ENCODE results near the gene CBX1.

The CBX1 gene

GRCh38 chr17:48101012-48101720, at the start of gene CBX1:
TSS of gene CBX1 (minus strand) at chr17:48101478. CDS start at chr17:48077004, 24,474 bp downstream.
- DNase-seq (ENCODE audit: low read depth), result peak; percentile 92

- no peak for DNase-seq (ENCODE audit: low read depth)
Observed at GRCh38 chr17:48150597-48151001, 49.3 kb upstream of the CBX1 start.

GRCh38 chr17:48149787-48150463, 48.6 kb upstream of the CBX1 start:
- no peak for DNase-seq (ENCODE audit: low read depth)

GRCh38 chr17:48148854-48149786, 47.8 kb upstream of the CBX1 start:
- DNase-seq (ENCODE audit: low read depth), result peak; percentile 21

- DNase-seq (ENCODE audit: low read depth), result no peak
Observed at GRCh38 chr17:48148029-48148770, 46.9 kb upstream of the CBX1 start.

GRCh38 chr17:48144976-48145798, 43.9 kb upstream of the CBX1 start:
- DNase-seq (ENCODE audit: low read depth), result no peak

GRCh38 chr17:48144231-48144630, 43.0 kb upstream of the CBX1 start:
- DNase-seq (ENCODE audit: low read depth), result no peak

- DNase-seq (ENCODE audit: low read depth), result no peak
Observed at GRCh38 chr17:48143629-48144028, 42.4 kb upstream of the CBX1 start.

- no peak for DNase-seq (ENCODE audit: low read depth)
Observed at GRCh38 chr17:48139944-48140343, 38.7 kb upstream of the CBX1 start.

GRCh38 chr17:48137656-48138055, 36.4 kb upstream of the CBX1 start:
- peak; percentile 34 for DNase-seq (ENCODE audit: low read depth)

GRCh38 chr17:48134912-48135480, 33.7 kb upstream of the CBX1 start:
- no peak for DNase-seq (ENCODE audit: low read depth)

GRCh38 chr17:48132385-48132784, 31.1 kb upstream of the CBX1 start:
- DNase-seq (ENCODE audit: low read depth), result no peak

- peak; percentile 53 for DNase-seq (ENCODE audit: low read depth)
Observed at GRCh38 chr17:48131216-48131824, 30.0 kb upstream of the CBX1 start.

- no peak for DNase-seq (ENCODE audit: low read depth)
Observed at GRCh38 chr17:48129981-48130380, 28.7 kb upstream of the CBX1 start.

- no peak for DNase-seq (ENCODE audit: low read depth)
Observed at GRCh38 chr17:48128400-48128799, 27.1 kb upstream of the CBX1 start.

- DNase-seq (ENCODE audit: low read depth), result peak; percentile 11
Observed at GRCh38 chr17:48127371-48128051, 26.2 kb upstream of the CBX1 start.

GRCh38 chr17:48126532-48126850, 25.2 kb upstream of the CBX1 start:
- no peak for DNase-seq (ENCODE audit: low read depth)

GRCh38 chr17:48125829-48126531, 24.7 kb upstream of the CBX1 start:
- DNase-seq (ENCODE audit: low read depth), result no peak

- DNase-seq (ENCODE audit: low read depth), result no peak
Observed at GRCh38 chr17:48123776-48124388, 22.6 kb upstream of the CBX1 start.
